Measurements from ENCODE around the gene ACO2.
A peak's percentile ranks its signal among the peaks of the same experiment; 100 is the strongest.
"Not testable (repeated sequence)": the region's sequence is repeated elsewhere in the genome, so short reads cannot be mapped to it uniquely, and the experiment has no call there.

Gene ACO2

GRCh38 chr22:41448189-41448808 lies 20.6 kb upstream of the ACO2 start:
- DNase-seq (ENCODE audit: low read depth) = peak; percentile 82

- DNase-seq (ENCODE audit: low read depth) = no peak
Observed at GRCh38 chr22:41458161-41458728, 10.7 kb upstream of the ACO2 start.

DNA sequence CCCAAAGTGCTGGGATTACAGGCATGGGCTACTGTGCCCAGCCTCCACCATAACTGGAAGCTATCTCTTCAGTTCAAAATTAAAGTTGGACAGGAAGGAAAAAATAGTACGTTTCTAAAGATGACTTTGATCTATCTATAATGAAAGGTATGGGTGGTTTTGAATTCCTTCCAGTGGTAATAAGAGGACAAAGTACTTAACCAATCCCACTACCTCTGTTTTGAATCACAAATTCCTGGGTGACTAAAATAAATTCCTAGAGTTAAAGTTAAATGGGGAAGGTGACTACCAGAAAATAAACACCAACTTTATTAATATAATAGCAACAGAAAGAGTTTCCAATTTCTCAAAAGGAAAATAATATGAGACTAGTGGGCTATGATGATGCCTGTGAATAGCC lies 9.5 kb upstream of the ACO2 start:
- no peak for DNase-seq (ENCODE audit: low read depth)

GRCh38 chr22:41460071-41460470 lies 8.8 kb upstream of the ACO2 start:
- DNase-seq (ENCODE audit: low read depth) = not testable (repeated sequence)

DNA sequence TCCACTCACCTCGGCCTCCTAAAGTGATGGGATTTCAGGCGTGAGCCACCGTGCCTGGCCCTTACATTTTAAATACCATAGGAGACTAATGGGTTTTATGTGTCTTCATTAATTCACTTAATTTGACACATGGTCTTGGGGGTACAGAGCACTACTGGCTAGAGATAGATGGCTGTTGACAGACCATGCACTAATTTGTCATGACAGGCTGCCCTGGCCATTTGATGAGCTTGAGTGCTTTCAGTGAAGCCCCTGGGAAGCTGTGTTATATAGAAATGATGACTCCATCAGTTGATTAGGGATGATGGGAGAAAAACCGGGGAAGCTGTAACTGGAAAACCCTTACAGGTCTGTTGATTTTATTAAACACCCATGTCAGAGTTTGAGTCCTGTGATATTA lies 7.0 kb upstream of the ACO2 start:
- no peak for DNase-seq (ENCODE audit: low read depth)

DNA sequence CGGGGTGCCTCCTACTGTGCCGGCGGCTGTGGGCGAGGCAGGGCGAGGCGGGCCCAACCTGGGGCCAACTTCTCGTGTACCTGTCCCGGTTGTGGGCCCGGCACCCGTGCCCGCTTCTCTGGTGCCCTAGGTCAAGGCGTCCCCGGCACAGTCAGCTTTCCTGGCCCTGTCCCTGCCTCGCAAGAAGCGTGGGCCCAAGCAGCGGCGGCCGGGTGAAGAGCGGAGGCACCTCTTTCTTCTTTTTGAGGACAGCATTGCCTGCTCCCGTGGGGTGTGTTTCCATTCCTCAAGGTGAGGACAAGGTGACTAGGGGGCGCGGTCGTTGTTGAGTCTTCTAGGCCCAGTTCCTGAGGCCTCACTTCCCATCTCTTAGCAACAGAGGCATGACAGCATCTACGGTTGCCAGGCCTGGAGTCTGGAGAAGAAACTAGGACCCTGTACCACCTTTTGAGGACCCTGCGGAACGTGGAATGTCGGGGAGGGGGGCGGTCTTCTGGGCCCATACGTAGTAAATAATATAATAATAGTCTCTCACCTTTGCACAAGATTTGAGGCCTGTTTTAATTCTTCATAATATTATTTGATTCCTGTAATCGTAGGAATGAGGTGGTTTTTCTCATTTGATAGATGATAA lies 418 bp downstream of the ACO2 start:
- DNase-seq (ENCODE audit: low read depth) = no peak

DNA sequence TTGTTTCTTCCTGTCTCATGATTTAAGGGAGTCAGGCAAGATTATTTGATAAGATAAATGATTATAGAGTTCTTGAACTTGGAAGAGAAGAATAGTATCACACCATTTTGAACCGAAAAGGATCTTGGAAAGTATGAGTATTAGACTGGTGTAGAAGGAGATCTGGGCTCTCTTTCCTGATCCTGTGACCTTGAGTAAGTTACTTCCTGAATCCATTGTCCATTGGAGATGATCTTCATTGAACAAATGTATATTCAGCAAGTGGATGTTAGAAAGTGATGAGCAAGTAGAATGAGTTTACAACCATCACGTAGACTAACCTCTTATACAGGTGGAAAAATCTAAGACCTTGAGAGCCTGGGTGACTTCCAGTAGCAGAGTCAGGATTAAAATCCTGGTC lies 2.0 kb downstream of the ACO2 start:
- DNase-seq (ENCODE audit: low read depth) = no peak

DNA sequence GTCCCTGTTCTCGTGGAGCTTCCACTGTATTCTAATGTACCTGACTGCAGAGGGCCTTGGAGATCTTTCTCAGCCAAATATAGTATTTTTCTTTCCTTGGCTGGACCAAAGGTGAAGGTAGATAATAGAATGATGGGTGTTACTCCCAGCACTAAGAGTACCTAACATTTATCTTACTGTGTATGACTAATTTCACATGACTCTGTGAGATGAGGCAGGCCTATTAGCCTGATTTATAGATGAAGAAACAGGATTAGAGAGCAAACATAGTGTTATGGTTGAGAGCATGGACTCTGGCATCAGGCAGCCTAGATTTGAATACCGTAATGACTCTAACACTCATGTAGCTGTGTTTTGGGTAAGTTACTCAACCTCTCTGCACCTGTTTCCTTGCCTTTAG lies 2.7 kb downstream of the ACO2 start:
- no peak for DNase-seq (ENCODE audit: low read depth)

- DNase-seq (ENCODE audit: low read depth) = no peak
Observed at GRCh38 chr22:41474872-41475451, 6.0 kb downstream of the ACO2 start.

- no peak for DNase-seq (ENCODE audit: low read depth)
Observed at GRCh38 chr22:41478473-41478872, 9.6 kb downstream of the ACO2 start.

DNA sequence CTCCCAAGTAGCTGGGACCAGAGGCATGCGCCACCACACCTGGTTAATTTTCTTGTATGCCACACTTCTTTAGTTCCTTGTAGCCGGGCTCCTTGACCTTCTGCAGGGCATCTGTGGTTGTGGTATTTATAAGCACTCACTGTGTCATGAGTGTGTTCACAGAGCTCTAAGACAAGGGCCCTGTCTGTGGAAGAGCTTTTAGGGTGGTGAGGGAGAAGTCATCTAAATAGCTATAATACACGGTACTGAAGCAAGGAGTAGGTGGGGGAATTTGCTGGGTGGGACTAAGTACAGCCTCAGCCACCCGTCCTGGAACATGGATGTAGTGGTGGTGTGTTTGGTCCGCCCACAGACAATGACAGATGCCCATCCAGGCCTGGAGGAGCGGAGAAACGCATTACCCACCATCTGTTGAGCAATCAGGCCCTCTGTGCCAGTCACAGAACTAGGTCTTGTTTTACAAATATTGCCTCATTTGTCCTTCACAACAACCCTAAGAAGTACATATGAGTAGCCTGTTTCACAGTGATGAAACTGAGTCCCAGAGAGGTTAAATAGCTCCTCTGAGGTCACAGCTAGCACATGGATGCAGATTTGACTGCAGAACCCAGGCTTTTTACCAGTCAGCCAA lies 10.1 kb downstream of the ACO2 start:
- DNase-seq (ENCODE audit: low read depth) = no peak

DNA sequence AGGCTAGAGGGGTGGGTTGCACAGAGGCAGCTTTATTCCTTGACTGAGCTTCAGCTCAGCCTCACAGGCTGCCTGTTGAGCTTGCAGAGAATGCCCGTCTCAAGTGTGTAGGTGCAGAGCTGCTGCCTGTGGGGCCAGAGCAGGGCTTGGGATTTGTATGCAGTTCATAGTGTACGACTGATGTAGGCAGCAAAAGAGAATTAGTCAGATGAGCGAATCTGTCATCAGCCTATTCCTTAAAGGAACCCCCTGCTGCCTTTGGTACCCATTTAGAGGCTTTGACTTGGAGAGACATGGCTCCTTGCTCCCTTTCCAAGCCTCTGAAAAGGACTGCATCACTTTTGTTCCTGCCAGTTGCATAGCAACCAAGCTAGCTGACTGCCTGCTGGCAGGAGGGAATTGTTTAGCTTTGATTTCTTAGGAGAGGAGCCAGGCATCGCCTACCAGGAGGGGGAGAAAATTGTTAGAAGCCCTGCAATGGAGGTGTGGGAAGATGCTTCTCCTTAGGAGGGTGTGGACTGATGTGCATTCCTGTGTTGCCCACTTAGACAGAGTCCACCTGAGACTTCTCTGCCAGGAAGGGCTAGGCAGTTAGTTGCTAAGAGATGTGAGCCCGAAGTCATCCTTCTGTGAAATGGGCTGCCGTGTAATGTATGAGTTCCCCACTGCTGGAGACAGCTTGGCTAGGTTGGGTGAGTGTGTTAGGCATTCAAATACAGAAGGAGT lies 10.9 kb downstream of the ACO2 start:
- DNase-seq (ENCODE audit: low read depth) = no peak

DNA sequence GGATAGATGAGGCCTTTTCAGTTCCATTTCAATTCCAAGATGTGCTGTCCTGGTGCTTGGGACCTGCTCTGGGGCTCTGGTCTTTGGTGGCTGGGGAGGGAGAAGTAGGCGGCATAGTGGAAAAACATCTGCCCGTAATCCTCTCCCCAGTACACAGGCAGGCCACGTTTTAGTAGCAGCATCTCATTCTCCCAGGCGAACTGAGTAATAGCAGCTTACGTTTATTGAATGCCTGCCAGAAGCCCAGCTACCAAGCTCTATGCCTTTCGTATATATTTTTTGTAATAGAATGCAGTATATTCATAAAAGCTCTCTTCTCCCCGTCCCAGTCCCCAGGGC lies 11.4 kb downstream of the ACO2 start:
- no peak for DNase-seq (ENCODE audit: low read depth)

DNA sequence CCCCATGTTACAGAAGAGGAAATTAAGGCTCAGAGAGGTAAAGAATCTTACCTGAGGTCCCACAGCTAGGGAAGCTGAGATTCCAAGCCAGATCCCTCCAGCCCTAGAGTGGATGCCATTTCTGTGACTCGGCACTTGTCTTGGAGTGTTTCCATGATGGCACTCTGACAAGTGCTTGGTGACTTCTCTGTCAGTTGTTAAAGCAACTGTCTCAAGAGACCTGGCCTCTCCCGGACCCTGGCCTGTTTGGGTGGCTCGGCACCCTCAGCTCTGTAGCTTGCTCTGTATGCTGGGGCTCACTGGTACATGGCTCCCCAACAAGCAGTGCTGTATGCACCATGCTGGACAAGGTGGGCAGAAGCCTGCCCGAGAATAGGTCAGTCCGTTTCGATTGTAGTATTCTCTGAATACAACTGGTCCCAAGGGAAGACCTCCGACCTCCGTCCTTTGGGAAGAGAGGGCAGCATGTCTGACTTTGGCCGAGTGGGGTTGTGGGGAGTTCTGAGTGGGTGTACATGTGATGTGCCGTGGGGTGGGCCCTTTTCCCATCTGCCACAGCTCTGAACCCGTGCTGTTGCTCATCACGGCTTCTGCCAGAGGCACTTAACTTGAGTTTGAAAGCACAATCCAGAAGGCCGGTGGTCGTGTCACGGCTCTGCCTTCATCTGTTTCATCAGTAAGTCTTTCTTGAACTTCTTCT lies 12.4 kb downstream of the ACO2 start:
- DNase-seq (ENCODE audit: low read depth) = no peak

DNA sequence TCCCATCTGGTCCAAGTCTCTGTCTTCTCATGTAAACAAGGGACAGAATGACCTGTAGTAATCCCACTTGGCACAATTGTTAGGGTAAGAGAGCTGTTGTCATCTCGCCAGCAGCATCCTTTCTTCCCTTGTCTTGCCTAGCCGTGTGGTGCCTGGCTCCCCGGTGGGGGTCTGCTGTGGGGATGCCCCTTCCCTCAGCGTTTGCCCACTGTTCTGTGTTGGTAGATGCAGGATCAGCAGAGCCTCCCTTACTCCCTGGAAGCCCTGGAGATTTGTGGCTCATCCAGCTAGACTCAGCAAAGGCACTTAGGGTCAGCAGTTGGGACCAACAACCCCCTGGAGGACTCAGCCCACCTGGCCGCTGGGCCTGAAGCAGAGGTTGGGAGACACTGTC lies 13.0 kb downstream of the ACO2 start:
- no peak for DNase-seq (ENCODE audit: low read depth)

GRCh38 chr22:41482319-41482935 lies 13.5 kb downstream of the ACO2 start:
- no peak for DNase-seq (ENCODE audit: low read depth)

GRCh38 chr22:41485033-41485432 lies 16.1 kb downstream of the ACO2 start:
- DNase-seq (ENCODE audit: low read depth) = no peak

DNA sequence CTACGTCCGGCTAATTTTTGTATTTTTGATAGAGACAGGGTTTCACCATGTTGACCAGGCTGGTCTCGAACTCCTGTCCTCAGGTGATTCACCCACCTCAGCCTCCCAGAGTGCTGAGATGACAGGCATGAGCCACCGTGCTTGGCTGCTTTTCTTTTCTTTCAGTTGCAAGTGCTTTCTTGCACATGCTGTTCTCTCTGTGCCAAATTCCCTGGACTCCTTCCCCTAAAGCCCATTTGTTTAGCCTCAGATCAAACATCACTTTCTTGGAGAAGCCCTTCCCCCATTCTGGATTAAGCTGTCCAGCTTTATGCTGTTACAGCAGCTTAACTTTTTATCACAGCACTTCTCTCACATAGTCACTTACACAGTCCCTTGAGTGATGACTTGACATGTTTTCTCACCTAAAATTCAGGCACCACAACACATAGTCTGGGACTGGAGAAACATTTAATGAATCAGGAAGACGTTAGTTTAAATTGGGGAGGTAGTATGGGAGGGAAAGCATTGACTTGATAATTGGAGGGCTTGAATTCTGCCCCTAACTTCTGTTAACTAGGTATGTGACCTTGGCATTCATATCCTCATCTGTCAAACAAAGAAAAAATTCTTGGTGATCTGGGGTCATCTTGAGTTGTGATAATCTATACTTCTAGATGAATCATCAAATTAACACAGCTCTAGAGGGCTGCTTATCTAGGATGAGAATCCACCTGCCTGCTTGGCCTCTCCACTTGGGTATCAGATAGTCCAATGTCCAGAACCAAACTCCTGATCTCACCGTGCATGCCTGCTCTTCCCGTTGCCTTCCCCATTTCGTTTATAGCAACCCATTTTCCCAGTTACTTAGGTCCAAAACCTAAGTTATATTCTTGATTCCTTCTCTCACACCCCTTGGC lies 18.4 kb downstream of the ACO2 start:
- DNase-seq (ENCODE audit: low read depth) = no peak

DNA sequence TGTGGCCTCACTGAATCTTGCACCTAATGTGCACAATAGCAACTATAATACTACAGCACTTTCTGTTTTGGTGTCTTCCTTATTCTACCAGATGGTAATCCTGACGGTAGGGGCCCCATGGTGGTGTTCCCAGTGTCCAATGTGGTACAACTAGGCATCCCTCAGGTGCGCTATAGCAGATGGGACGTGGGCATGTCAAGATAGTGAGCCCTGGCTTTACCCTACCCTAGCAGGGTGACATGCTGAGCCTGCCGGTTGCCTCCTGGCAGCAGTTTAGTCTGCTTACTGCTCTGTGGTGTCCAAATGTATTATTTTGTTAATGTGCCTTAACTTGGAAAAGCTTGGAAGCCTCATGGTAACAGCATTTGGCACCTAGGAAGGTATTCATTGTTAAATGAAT lies 19.2 kb downstream of the ACO2 start:
- no peak for DNase-seq (ENCODE audit: low read depth)

GRCh38 chr22:41488596-41489385 lies 19.9 kb downstream of the ACO2 start:
- no peak for DNase-seq (ENCODE audit: low read depth)

Measured in stimulated activated CD4-positive, alpha-beta T cell treated with anti-CD3 and anti-CD28 coated beads, Interleukin-2, amount 100 ng/mL, for 4 hours (primary cell).